GM04503 (cell line): Measurements from ENCODE around the gene CAMTA1.

Experiments used
- DNase-seq: peaks from one replicate; pipeline ENCODE4 v3.0.0-alpha.2; 2012; ENCODE audit warnings: low read depth

CAMTA1 gene

DNA sequence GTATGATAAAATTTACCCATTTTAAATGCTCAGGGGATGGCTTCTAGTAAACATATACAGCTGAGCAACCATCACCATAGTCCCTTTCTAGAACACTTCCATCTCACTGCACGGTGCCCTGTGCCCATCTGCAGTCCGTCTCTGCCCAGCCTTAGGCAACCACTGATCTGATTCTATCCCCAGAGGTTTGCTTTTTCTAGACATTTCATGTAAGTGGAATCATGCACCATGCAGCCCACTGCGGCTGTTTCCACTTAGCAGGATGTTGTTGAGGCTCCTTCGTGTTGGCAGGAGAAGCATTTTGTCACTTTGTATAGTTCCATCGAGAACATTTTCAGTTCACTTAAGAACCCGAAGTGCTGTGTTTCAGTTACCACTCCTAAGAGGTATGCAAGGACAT, 958.1 kb downstream of the CAMTA1 start:
- DNase-seq = no peak

DNA sequence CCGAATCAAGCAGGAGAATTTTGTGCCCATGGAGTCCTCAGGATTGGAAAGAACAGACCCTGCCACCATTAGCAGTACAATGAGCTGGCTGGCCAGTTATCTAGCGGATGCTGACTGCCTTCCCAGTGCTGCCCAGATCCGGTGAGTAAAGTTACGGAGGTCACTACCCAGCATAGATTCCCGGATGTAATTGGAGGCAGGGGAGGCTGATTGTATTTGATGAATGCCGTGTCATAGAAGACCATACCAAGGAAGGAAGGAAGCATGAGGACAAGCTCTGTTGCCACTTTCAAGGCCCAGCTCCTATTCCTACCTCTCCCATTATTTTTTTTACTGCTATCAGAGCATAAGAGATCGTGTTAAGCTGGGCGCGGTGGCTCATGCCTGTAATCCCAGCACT, 959.6 kb downstream of the CAMTA1 start:
- no peak for DNase-seq

DNA sequence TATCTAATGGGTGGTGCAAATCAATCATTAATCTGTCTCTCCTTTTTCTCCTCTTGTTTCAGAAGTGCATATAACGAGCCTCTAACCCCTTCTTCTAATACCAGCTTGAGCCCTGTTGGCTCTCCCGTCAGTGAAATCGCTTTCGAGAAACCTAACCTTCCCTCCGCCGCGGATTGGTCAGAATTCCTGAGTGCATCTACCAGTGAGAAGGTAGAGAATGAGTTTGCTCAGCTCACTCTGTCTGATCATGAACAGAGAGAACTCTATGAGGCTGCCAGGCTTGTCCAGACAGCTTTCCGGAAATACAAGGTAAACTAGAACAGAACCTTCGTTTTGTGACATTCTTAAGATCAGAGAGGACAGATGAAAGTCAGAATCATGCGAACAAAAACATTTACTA, 960.5 kb downstream of the CAMTA1 start:
- DNase-seq = no peak

DNA sequence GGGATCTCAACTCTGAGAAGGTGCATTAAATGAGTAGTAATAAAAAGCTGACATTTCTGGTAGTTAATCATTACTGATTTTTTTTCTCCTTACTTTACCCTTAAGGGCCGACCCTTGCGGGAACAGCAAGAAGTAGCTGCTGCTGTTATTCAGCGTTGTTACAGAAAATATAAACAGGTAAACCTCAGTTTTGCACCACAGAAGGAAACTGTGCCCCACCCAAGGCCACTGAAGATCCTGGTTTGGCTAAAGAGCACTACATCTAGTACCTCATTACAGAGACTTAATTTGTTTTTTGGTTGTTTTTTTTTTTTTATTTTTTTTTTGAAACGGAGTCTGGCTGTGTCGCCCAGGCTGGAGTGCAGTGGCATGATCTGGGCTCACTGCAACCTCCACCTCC, 962.4 kb downstream of the CAMTA1 start:
- no peak for DNase-seq

DNA sequence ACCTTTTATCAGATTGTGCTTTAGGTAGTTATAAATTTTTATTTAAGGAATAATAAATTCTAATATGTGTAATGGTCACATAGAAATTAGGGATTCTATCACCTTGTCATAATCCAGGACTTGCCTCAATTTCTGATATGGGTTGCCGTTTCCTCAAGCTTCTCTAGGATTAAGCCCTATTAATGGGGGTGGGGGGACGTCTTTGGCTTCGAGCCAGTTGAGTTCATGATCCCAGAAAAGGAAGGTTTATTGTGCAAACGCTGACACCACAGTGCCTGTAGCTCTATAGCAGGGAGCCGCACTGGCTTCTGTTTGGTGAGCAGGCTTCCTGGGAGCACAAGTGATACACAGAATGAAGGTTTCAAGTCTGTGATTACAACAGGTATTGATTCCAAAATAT, 963.9 kb downstream of the CAMTA1 start:
- no peak for DNase-seq

DNA sequence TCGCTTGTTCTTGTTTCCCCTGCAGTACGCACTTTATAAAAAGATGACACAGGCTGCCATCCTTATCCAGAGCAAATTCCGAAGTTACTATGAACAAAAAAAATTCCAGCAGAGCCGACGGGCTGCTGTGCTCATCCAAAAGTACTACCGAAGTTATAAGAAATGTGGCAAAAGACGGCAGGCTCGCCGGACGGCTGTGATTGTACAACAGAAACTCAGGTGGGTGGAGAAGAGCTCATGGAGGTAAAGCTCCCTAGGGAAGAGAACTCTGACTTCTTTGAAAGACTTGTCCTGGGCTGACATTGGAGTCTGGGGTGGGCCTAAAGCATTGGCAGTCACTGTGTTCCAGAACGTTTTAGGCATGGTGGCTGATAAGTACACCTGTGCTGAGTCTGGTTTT, 965.9 kb downstream of the CAMTA1 start:
- DNase-seq = no peak

DNA sequence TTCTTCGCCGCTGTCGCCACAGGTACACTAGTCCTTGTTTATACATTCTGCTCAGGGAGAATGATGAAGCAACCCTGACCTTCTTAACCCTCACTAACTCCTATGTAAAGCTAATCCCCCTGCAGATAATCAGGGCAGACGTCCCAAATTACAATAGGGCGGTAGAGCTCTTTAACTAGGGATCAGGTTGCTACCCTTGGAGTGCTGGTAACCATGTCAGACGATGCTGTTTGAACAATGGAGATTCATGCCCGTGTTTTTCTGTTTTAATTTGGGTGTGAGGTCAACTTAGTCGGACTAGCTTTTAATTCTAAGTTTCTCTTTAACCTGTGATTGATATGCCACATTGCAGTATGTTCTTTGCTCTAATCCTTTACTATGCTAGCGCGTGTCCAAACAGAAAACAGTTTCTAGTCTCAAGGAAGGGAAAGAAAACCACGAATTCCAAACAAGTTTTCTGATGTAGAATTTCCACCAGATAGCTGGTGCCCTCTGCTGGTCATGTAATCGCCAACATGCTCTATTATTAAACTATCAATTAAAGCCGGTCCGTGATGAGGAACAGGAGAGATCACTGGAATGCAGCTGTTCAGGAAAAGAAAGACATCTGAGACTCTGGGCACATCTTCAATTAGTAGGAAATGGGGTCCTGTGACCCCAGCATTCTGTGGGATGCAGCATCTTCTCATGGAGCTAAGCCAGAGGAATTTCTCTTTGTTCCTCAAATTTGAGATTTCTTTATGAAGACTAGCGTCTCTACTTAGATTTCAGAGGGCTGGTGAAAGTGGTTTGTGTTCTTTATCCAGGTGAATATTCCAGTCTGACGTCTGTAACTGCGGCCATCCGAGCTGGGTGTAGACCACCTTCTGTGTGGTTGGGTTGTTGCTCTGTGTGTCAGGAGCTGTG, 967.5 kb downstream of the CAMTA1 start:
- peak; percentile 15 for DNase-seq

DNA sequence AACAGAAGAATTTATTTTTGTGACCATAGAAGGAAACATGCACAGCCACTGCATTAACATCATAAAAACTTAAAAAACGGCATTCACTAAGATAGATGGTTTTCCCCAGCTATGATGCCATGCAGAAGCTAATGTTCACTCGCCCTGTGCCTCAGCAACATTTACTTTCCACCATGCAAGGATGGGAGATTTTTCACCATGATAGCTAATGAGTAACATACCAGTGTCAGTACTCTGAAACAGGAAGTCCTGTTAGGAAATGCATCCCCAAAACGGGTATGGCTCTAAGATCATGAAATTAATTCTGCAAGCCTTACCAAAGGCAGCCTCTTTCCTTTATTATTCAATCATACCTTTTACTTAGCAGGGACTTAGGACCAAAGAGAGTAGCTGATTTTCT, 968.4 kb downstream of the CAMTA1 start:
- DNase-seq = no peak

DNA sequence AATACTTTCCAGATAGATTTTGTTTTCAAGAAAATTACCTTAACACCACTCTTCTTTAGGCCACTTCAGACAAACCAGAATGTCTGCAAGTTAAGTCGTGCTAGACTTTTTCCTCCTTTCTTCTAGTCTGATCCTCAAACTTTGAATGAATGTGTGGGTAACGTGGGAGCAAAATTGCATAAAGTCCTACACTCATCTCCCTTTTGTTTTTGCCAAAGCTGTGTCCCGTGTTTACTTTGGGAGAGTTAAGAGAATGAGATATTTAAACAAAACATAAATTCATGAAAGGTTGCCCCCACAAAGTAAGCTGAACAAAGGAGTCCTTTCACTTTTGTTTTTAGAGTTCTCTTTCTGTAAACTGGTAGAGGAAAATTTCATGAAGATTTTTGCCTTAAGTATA, 969.0 kb downstream of the CAMTA1 start:
- DNase-seq = no peak

DNA sequence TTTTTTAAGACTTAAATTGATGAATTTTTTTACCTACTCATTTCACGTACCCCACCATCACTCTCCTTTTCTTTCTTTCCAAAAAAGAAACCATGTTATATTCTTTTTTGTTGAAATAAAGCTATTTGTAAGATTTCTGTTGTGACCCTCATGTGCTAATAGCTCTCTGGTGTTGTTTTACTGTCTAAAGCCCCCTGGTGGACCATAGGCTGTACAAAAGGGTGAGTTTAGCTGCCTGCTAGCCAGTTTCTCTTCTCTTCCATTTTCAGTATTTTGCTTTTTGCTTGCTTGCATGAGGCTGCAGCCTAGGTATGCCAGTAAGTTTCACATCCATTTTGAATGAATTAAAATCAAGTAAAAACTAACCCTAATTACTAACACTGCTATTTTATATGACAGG, 970.2 kb downstream of the CAMTA1 start:
- DNase-seq = no peak

DNA sequence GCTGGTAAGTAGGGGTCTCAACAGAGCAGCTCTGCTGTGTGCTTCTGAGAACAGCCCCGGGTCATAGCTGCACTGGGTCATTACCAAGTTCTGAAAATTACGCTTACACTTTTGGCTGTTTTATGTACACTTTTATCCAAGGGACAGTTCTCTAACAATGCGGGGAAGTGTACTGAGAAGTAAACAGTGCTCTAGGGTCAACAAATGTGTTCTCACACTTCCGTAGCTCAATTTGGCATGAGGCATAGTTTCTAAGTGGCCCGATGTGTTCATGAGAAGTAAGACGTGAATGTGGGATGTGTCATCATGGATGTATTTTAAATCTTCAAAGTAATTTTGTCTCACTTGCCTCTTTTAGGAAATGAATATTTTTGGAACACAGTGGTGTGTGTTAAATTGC, 975.0 kb downstream of the CAMTA1 start:
- no peak for DNase-seq

DNA sequence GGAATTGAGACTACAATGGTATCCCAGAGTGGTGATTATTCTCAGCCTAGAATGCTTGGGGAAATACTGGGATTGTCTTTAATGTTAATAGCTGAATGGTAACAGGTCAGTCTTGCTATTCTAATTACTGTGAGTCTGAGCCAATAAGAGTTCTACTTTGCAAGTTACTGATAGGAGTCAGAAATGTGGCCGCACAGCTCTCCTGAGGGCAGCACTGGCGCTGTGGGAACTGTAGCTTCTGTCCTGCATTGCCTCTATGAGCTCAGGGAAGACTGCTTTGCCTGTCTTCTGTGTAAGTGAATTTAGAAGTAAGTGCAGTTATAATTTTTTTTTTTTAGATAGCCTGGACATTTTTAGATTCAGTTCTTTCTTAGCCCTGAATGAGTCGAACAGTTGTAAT, 975.8 kb downstream of the CAMTA1 start:
- DNase-seq = no peak

DNA sequence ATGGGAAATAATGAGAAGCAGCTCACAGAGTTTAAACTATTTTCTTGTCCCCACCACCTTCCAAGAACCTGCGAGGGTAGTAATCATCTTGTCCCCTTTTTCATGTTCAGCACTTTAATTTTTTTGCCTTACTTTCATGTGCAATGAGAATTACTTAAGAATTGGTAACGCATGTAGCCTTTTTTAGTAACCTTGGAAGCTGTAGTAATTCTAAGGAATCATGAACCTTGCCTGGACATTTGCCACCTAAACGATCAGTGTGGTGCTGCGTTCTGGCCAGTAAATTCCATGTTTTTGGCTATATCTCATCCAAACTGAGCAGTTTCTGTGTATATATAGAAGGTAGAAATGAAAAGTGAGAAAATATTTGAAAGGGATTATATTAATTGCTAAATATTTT, 981.9 kb downstream of the CAMTA1 start:
- no peak for DNase-seq

DNA sequence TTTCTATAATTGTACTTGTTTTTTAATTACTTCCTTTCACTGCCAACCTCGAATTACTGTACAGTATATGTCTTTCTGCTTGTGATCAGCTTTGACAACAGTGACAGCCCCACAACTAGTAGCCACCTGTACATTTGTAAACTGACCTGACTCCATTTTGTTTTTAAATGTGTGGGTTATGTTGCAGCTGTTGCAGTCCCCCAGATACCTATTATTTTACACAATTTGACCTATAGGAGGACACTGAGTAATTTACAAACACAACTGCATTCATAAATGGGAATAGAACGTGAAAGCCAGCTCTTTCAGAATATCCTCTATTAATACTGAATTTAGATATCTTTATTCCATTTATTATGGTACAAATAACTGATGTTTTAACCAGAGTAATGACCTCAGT, 983.3 kb downstream of the CAMTA1 start:
- no peak for DNase-seq

DNA sequence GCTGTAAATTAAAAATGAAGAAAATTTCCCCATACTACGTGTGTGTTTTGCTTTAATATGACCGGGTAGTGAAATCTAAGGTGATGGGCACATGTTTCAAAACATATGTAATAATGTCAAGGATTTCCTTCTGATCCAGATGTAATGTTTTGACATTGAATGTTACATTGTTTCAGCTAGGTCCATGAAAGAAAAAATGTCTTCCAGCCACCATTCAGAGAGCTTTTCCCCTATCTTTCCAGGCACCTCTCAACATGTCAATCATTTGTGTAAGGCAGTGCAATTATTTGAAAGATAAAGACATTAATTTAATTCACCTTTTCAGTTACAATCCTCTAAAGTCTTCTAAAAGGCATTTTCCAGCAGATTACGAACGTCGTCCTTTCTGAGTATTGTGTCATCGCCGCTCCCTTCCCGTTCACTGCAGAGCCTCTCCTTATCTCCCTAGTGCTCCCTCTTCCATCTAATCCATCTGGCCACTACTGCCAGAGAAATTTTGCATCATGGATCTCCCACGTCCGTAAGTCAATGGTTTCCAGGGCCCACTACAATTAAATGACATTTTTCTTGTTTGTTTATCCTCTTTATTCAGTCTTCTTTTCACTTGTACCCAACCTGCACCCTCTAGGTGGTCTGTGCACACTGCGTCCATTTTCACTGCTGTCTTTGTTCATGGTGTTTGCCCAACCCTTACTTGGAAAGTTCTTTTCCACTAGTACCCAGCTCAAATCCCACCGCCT, 984.6 kb downstream of the CAMTA1 start:
- DNase-seq = no peak

DNA sequence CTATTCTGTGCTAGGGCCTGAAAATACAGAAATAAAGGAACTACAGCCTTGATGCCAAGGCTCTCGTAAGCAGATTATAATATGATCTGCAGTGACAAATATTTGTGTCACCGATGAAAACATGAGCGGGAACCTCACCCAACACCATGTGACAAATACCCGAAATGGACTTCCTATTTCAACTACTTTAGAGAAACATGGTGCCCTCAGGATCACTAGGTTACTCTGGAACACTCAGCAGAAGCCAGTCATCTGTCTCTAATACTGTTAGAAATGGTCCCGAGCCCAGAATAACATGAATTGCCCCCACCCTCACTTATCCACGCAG, 985.4 kb downstream of the CAMTA1 start:
- no peak for DNase-seq

DNA sequence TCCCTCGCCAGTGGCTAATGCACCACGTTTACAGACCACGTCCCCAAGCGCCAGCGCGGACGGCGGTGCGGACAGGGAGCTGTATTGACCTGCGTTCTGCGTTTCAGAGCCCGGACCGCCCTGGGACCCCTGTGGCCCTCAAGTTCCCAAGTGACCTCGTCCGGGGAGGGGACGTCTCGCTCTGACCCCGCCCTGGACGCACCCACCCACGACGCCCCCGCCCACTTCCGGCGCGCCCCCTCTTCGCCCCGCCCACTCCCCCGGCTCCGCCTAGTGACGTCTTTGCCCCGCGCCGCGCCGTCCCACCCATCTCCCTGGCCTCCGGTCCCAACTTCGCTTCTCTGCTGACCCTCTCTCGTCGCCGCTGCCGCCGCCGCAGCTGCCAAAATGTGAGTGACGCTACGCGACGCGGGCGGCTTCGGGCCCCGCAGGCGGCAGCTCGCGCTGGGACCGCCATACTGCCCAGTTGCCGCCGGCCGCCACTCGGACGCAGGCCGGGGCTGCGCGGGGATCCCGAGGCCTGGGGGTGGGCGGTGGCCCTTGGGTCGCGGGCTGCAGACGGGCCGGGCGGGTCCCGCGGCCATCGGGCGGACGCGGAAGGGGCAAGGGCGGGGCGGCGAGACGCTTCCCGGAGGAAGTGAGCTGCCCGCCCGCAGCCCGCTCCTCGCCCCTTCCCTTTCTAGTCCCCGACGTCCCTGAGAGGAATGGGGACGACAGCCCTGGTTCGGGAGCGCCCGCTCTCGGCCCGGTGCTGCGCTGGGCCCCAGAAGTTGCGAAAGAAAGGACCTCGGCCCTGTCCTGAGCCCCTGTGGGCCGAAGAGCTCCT, 986.0 kb downstream of the CAMTA1 start, which contains the start of gene VAMP3:
TSS of gene VAMP3 (plus strand) at position 300 of the 826 bp plus-strand sequence. CDS start at position 388, 88 bp downstream.
- DNase-seq = no peak

DNA sequence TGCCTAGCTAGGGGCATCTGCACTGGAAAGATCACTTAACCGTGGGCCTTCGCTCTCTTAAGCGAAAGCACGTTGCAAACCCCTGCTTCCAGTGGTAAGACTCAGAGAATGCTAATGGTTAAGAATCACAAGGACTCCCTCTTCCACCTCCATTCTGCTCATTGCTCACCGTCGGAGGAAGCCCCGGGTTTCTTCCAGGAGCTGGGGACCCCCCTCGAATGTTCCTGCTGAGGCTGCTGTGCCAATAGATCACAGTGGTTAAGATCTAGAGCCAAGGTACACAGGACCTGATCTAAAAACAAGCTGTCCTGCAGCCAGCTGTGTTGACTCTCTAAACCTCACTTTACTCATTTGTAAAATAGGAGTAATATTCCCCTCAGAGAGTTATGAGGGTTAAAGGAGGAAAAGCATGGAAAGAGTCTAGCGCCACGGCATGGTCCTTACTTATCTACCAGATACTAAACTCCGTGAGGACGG, 986.6 kb downstream of the CAMTA1 start:
- no peak for DNase-seq

DNA sequence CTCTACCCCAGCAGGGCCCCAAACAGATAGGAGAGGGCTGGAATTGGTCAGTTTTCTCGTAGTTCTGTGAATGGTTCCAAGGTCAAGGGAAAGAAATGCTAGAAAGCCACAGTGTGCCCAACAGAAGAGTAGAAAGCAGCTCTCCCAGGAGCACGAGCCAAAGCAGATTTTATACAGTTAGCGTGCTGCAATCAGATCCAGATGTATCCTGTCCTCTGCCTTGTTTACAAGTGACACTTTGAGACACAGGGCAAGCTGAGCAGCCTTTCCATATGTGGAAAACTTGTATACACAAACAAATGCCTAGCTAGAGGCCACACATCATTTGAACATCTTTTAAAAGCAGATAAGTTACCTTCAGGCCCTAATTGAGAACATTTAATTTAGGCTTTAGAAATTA, 992.3 kb downstream of the CAMTA1 start:
- no peak for DNase-seq

DNA sequence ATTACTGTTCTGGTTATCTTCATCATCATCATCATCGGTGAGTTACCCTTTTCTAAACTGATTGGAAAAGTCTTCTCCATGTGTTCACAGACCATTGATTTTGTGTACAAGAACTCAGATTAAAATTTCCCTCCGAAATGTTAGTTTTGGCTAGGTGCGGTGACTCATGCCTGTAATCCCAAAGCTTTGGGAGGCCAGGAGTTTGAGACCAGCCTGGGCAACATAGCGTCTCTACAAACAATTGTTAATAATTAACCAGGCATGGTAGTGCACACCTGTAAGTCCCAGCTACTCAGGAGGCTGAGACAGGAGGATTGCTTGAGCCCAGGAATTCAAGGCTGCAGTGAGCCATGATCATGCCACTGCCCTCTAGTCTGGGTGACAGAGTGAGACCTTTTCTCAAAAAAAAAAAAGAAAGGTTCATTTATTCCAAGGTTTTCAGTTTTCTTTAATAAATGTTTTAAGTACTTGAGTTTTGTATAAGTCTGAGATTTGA, 992.9 kb downstream of the CAMTA1 start:
- no peak for DNase-seq

DNA sequence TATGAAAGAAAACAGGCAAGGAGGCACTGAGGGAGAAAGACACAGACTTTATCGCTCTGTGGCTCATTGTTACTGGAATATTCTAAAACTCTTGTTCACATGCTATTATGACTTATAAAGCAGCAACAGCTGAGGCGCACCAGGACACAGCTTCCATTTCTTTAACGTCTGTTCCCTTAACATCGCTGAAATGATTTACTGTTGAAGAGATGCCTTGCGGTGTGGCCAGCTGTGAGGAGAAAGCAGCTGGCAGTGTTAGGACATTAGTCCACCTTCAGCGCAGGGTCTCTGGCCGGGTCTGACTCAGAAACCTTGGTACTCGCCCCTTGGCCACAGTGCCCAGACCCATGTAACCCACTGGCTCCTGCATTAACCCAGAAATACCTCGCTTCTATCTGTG, 995.7 kb downstream of the CAMTA1 start:
- no peak for DNase-seq

DNA sequence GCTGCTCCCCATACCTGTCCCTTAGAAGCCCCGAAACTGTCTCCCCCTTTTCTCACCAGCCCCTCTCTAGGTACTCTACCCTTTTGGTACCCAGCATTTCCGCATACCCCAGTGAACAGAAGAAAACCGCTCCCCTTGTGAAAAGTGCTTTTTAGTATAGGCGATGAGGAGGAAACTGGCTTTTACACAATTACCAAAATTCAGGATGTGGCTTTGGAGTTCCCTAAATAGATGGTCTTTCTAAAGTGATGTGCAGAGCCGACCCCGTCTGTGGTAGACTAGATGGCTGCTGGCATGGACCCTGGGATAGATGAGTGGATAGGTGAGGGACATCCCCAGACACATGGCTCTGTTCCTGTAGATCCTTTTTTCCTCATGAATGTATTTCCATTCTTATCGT, 996.2 kb downstream of the CAMTA1 start:
- DNase-seq = no peak
